Caco-2 (cell line): ENCODE data around the gene PRRC1. TPM values are rescaled to one million over a fixed set of nuclear protein-coding genes. Genes with fewer than 3 reads are reported as not detected.
A peak's percentile ranks its signal among the peaks of the same experiment; 100 is the strongest.

Experiments used
- BruUV-seq: library from RNA; stranded (reverse); fragments of 400-500 nt; replicated peaks from 2 replicates; lab custom pipeline; 2021; lab: Mats Ljungman, UMichigan
- CTCF ChIA-PET: fragments of 300-600 bp; sonication (Branson Sonifier 250); formaldehyde crosslinking; loops from one replicate; lab custom pipeline; 2022; ENCODE audit warnings: antibody characterized with exemption; lab: Charles Lee
- POLR2A ChIA-PET: fragments of 300-600 bp; sonication (Branson Sonifier 250); formaldehyde crosslinking; loops from one replicate; lab custom pipeline; 2022; ENCODE audit warnings: antibody characterized with exemption; lab: Charles Lee
- DNase-seq, 2 experiments: peaks; one replicate each; pipeline versions ENCODE4 v3.0.0 to v3.0.0-alpha.2; 2020 to 2022
- H3K27me3 ChIP-seq: replicated peaks from 2 replicates; pipeline ENCODE4 v1.6.0; 2011; ENCODE audit warnings: low read length; ENCODE audit not compliant: control insufficient read depth, insufficient read depth
- H3K36me3 ChIP-seq: 2 replicates; pipeline ENCODE4 v1.5.1; 2011; ENCODE audit warnings: low read length; ENCODE audit not compliant: control insufficient read depth, insufficient read depth
- H3K4me1 ChIP-seq: fragments of 250-450 bp; sonication (Bioruptor Pico); 2 replicates; pipeline ENCODE4 v1.5.1; 2020; ENCODE audit warnings: mild to moderate bottlenecking
- H3K4me3 ChIP-seq: 2 replicates; pipeline ENCODE4 v1.5.1; 2011; ENCODE audit warnings: low read depth, mild to moderate bottlenecking, control low read depth, low read length
- H3K9me3 ChIP-seq: fragments of 250-450 bp; sonication (Bioruptor Pico); 2 replicates; pipeline ENCODE4 v1.5.1; 2020; ENCODE audit warnings: mild to moderate bottlenecking, moderate library complexity
- H3K27ac Mint-ChIP-seq: one replicate; pipeline ENCODE4 v1.8.0; 2022; ENCODE audit warnings: mixed read lengths; ENCODE audit not compliant: unreplicated experiment
- H3K27me3 Mint-ChIP-seq: one replicate; pipeline ENCODE4 v1.8.0; 2022; ENCODE audit warnings: mixed read lengths; ENCODE audit not compliant: insufficient read depth, unreplicated experiment
- H3K36me3 Mint-ChIP-seq: one replicate; pipeline ENCODE4 v1.8.0; 2022; ENCODE audit warnings: mild to moderate bottlenecking, mixed read lengths; ENCODE audit not compliant: insufficient read depth, unreplicated experiment
- H3K4me1 Mint-ChIP-seq: one replicate; pipeline ENCODE4 v1.8.0; 2022; ENCODE audit warnings: low read depth, mixed read lengths; ENCODE audit not compliant: unreplicated experiment
- H3K4me3 Mint-ChIP-seq: one replicate; pipeline ENCODE4 v1.8.0; 2022; ENCODE audit warnings: mild to moderate bottlenecking, moderate library complexity, mixed read lengths; ENCODE audit not compliant: unreplicated experiment
- H3K9me3 Mint-ChIP-seq: one replicate; pipeline ENCODE4 v1.8.0; 2022; ENCODE audit warnings: mixed read lengths; ENCODE audit not compliant: unreplicated experiment
- intact Hi-C: fragments of 100-400 bp; cut with micrococcal nuclease; formaldehyde crosslinking; loops from one replicate; pipeline ENCODE4 v1.10.0; 2022; ENCODE audit not compliant: unreplicated experiment
- total RNA-seq: library from RNA; stranded (reverse); gene quantifications from 2 replicates; pipeline ENCODE4 v1.2.3, GENCODE V29; 2022
- TF ChIP-seq, protein P1 (sequence below), 2 experiments: fragments of 200-600 bp in 1 of 2; IDR thresholded peaks; 1 replicate in 1 of 2; 2 replicates in 1 of 2; pipeline versions ENCODE4 v1.5.1 to v1.8.0; 2011 to 2022; ENCODE audit warnings: antibody characterized with exemption in 1 of 2, control low read depth in 1 of 2, inconsistent platforms in 1 of 2, low read depth in 1 of 2, low read length in 1 of 2, mild to moderate bottlenecking in 1 of 2, moderate library complexity in 1 of 2; ENCODE audit not compliant: insufficient read depth in 1 of 2, severe bottlenecking in 1 of 2, unreplicated experiment in 1 of 2

PRRC1 gene
- total RNA-seq, 1 experiment from 2014 or later: 81.7 TPM

DNA sequence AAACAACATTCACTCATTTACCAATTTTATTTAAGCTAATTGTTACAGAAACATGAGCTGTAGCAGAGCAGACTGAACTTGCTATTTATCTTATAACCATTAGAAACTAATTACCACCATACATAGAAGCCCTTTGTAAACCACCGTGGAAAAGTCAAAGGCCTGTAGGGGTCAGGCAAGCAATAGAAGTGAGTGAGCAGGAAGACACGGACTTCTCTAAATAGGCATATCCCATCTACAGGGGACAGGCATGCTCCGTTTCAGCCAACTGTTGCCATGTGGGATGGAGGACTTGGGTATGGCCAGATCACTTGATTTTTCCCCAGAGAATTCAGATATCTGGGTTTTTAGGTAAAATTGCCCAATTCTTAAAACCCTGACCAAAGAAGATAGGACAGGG is 44.8 kb downstream of the PRRC1 start:
- DNase-seq: peak; percentile 44 to 49
- CTCF ChIA-PET: no interaction called here

DNA sequence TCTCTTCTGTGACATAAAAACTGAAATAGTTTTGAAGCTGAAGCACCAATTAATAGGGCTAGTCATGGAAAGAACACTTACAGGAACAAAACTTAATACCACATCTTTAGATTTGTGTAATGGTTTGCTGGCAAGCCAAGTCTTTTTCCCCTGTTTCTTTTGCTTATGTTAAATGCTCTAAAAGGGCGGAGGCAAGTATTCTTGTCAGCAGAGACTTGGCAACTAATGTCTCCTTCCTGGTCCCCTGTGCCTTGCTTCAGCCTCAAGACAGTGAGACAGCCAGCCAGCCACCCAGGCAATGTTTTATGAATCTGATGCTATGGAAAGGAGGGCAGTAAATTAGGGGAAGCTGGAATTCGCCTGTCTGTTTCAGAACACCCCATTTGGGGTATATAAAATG is 45.7 kb downstream of the PRRC1 start:
- TF ChIP-seq, protein P1, sequence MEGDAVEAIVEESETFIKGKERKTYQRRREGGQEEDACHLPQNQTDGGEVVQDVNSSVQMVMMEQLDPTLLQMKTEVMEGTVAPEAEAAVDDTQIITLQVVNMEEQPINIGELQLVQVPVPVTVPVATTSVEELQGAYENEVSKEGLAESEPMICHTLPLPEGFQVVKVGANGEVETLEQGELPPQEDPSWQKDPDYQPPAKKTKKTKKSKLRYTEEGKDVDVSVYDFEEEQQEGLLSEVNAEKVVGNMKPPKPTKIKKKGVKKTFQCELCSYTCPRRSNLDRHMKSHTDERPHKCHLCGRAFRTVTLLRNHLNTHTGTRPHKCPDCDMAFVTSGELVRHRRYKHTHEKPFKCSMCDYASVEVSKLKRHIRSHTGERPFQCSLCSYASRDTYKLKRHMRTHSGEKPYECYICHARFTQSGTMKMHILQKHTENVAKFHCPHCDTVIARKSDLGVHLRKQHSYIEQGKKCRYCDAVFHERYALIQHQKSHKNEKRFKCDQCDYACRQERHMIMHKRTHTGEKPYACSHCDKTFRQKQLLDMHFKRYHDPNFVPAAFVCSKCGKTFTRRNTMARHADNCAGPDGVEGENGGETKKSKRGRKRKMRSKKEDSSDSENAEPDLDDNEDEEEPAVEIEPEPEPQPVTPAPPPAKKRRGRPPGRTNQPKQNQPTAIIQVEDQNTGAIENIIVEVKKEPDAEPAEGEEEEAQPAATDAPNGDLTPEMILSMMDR (IDR thresholded peaks at IDR 0.05; ENCODE audit: insufficient read depth in 1 of 2, low read depth in 1 of 2, low read length in 1 of 2, severe bottlenecking in 1 of 2, unreplicated experiment in 1 of 2): no peak
- H3K27me3 Mint-ChIP-seq: no peaks in the 10 kb centered on the region
- H3K9me3 Mint-ChIP-seq: no peaks in the 10 kb centered on the region
- Histone ChIP-seq H3K4me3 (no peak overlapping the region), H3K9me3 (no peaks in the 10 kb centered on the region), H3K4me1 (no peaks in the 10 kb centered on the region), H3K36me3 (no peaks in the 10 kb centered on the region), H3K27me3 (no peaks in the 10 kb centered on the region)
- H3K27ac Mint-ChIP-seq: no peak overlapping the region
- ChIA-PET CTCF (no interaction called here), POLR2A (no interaction called here)
- intact Hi-C loops: loop anchor here (5.0 kb wide), 3 partner anchors 519 to 1279 kb away; partner anchors contain the start of gene SLC12A2
- H3K36me3 Mint-ChIP-seq: peaks cover 10% of the 10 kb centered on the region
- no peaks in the 10 kb centered on the region for H3K4me1 Mint-ChIP-seq
- BruUV-seq: no TSS peak
- no peak for DNase-seq
- no peak overlapping the region for H3K4me3 Mint-ChIP-seq

More for the DNA sequence above, 44.8 kb downstream of the PRRC1 start:
- H3K27me3 Mint-ChIP-seq: no peaks in the 10 kb centered on the region
- no peak overlapping the region for H3K27ac Mint-ChIP-seq
- no TSS peak for BruUV-seq
- no peak overlapping the region for H3K4me3 Mint-ChIP-seq
- no peaks in the 10 kb centered on the region for H3K4me1 Mint-ChIP-seq
- POLR2A ChIA-PET: no interaction called here
- Histone ChIP-seq H3K4me3 (no peak overlapping the region), H3K4me1 (no peaks in the 10 kb centered on the region), H3K27me3 (no peaks in the 10 kb centered on the region), H3K36me3 (no peaks in the 10 kb centered on the region), H3K9me3 (no peaks in the 10 kb centered on the region)
- H3K9me3 Mint-ChIP-seq: no peaks in the 10 kb centered on the region
- intact Hi-C loops: loop anchor here (5.0 kb wide), 3 partner anchors 520 to 1280 kb away; partner anchors contain the start of gene SLC12A2
- TF ChIP-seq, protein P1 (IDR thresholded peaks at IDR 0.05; ENCODE audit: insufficient read depth in 1 of 2, low read depth in 1 of 2, low read length in 1 of 2, severe bottlenecking in 1 of 2, unreplicated experiment in 1 of 2): peak; percentile 37 to 53
- peaks cover 10% of the 10 kb centered on the region for H3K36me3 Mint-ChIP-seq

DNA sequence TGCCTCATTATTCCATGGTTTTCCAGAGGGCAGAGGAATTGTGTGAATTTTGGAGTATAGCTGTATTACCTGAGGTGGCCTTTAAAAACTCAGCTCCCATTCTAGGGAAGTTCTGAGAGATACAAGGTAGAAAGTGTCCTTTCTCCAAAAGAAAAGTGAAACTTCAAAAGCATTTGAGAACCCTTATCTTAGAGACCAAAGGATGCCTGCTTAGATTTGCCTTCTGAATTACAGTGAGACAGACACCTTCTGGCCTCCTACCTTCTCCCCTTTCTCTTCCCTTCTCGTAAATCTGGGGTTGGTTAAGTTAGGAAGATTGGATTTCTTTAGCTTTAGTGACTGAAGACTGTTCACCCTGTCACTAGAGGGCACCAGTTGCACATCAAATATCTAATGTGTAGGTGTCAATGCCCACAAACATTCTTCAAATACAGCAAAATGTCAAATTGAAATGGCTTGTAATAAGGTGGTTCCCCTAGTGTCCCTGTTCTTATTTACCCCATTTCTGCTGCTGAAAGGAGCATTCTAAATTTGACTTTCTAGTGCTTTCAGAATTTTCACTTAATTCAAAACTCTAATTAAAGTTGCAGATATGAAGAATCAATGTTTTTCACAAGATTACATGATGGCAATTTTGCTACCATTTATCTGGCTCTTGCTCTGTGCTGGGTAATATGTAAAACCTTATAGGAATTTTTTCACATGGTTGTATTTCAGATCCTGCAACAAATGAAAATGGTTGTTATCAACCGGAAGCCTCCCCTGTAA is 46.7 kb downstream of the PRRC1 start:
- intact Hi-C loops: loop anchor here (1.0 to 5.0 kb wide), 7 partner anchors 182 to 1278 kb away; partner anchors contain the start of gene SLC12A2
- Histone ChIP-seq H3K4me1 (no peaks in the 10 kb centered on the region), H3K36me3 (no peaks in the 10 kb centered on the region), H3K27me3 (no peaks in the 10 kb centered on the region), H3K4me3 (no peak overlapping the region), H3K9me3 (no peaks in the 10 kb centered on the region)
- ChIA-PET CTCF (interaction anchor here (0.6 to 1.2 kb wide), 8 partner anchors 96 to 935 kb away, joined by 3 to 7 read pairs (median 3); no protein-coding TSS in a partner anchor), POLR2A (no interaction called here)
- Mint-ChIP-seq H3K4me3 (no peak overlapping the region), H3K9me3 (no peaks in the 10 kb centered on the region), H3K36me3 (peaks cover 6% of the 10 kb centered on the region), H3K27ac (no peak overlapping the region), H3K27me3 (no peaks in the 10 kb centered on the region), H3K4me1 (no peaks in the 10 kb centered on the region)
- peak; percentile 53 to 71 for DNase-seq
- BruUV-seq: no TSS peak
- TF ChIP-seq, protein P1 (IDR thresholded peaks at IDR 0.05; ENCODE audit: insufficient read depth in 1 of 2, low read depth in 1 of 2, low read length in 1 of 2, severe bottlenecking in 1 of 2, unreplicated experiment in 1 of 2): peak; percentile 60 to 80
